ENCODE data around the gene C2CD2. TPM values are rescaled to one million over a fixed set of nuclear protein-coding genes. Genes with fewer than 3 reads are reported as not detected.
A peak's percentile ranks its signal among the peaks of the same experiment; 100 is the strongest.

C2CD2 gene
- total RNA-seq, 1 donor from 2014 or later = 31.1 TPM

- no peak for TF ChIP-seq CTCF (IDR thresholded peaks at IDR 0.05; ENCODE audit: unreplicated experiment)
- peaks cover 5% of the 10 kb centered on the region for H3K4me1 Mint-ChIP-seq
- peaks cover 6% of the 10 kb centered on the region for H3K36me3 Mint-ChIP-seq
- no peaks in the 10 kb centered on the region for H3K27me3 Mint-ChIP-seq (ENCODE audit: low read depth)
- no peak overlapping the region for H3K4me3 Mint-ChIP-seq
- no peak for DNase-seq (ENCODE audit: low spot score in 2 of 2, unreplicated experiment in 2 of 2)
- no peak overlapping the region for H3K27ac Mint-ChIP-seq
- peaks cover 21% of the 10 kb centered on the region for H3K9me3 Mint-ChIP-seq
Observed at GRCh38 chr21:41979751-41980369, 26.0 kb upstream of the C2CD2 start.

DNA sequence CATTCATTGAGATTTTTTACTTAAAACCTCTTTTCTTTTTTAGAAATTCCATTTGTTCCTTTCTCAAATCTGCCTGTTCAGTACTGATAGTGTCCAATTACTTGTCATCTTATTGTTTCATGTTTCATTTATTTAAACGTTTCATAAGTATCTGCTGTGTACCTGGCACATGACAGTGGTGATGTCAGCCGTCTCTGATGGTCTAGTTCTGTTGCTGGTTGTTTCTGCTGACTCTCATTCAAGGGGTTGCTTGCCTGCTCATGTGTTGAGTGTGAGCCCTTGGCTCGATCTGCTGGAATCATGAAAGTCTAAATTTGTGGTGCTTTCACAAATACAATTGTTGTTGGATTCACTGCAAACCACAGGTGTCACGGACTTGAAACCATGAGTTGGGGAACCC, 25.5 kb upstream of the C2CD2 start:
- Mint-ChIP-seq H3K9me3 (peaks cover 21% of the 10 kb centered on the region), H3K27me3 (ENCODE audit: low read depth) (no peaks in the 10 kb centered on the region), H3K4me3 (no peak overlapping the region), H3K36me3 (peaks cover 6% of the 10 kb centered on the region), H3K4me1 (peaks cover 5% of the 10 kb centered on the region), H3K27ac (no peak overlapping the region)
- TF ChIP-seq CTCF (IDR thresholded peaks at IDR 0.05; ENCODE audit: unreplicated experiment) = no peak
- DNase-seq (ENCODE audit: low spot score in 2 of 2, unreplicated experiment in 2 of 2) = no peak

DNA sequence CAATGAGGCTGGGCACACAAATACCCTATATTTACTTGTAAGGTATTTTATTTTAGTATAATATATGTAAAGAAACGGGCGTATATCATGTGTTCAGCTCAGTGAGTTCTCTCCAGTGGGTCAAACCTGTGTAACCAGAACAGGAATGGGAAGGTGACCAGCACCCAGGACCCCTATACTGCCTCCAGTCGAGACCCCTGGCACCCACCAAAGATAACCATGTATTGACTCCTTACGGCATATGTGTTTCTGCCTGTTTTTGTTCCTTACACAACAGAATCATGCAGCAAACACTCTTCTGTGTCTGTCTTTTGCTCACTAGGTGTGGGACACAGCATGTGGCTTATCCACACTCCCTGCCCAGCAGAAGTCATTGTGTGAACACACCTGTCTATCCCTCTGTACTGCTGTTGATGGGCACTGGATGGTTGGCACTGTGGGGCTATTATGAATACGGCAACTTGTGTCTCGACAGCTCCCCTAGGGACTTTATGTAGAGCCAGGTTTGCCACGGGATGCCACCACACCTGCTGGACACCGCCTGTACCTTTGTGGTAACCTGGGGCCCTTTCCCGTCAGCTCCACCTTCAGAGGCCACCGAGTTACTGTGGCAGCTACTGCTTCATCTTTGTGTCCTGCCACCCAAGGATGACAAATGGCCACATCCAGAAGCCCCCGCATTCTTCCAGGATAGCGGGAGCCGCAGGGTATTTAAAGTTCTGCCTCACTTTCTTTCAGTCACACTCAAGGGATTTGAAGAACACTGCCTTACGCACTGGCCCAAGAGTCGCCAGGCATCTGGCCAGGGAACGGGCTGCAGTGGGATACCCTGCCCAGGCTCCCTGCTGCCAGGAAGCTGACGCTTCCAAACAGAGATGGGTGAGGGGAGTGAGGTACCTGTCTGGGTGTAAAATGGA, 23.5 kb upstream of the C2CD2 start:
- H3K36me3 Mint-ChIP-seq = peaks cover 3% of the 10 kb centered on the region
- H3K4me3 Mint-ChIP-seq = no peak overlapping the region
- H3K9me3 Mint-ChIP-seq = peaks cover 11% of the 10 kb centered on the region
- no peak for DNase-seq (ENCODE audit: low spot score in 2 of 2, unreplicated experiment in 2 of 2)
- TF ChIP-seq CTCF (IDR thresholded peaks at IDR 0.05; ENCODE audit: unreplicated experiment) = no peak
- no peaks in the 10 kb centered on the region for H3K27me3 Mint-ChIP-seq (ENCODE audit: low read depth)
- peaks cover 5% of the 10 kb centered on the region for H3K4me1 Mint-ChIP-seq
- no peak overlapping the region for H3K27ac Mint-ChIP-seq

DNA sequence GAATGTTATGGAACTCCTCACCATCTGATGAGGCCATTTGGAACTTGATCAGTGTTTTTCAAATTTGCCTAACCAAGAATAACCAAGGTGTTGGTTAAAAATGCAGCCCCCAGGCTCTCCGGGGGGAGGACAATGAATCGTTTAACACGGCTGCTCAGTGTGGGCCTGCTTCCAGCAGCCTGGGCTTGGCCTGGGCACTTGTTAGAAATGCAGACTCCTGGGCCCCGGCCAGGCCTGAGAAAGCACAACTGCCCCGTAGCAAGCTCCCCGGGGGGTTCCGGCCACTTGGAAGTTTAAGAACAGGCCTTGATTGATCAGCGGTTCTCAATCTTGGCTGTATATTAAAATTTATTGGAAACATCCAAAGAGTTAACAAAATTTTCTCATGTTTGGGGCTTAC, 22.8 kb upstream of the C2CD2 start:
- Mint-ChIP-seq H3K27me3 (ENCODE audit: low read depth) (no peaks in the 10 kb centered on the region), H3K36me3 (peaks cover 3% of the 10 kb centered on the region), H3K4me1 (peaks cover 5% of the 10 kb centered on the region), H3K4me3 (no peak overlapping the region), H3K27ac (no peak overlapping the region), H3K9me3 (peaks cover 10% of the 10 kb centered on the region)
- no peak for DNase-seq (ENCODE audit: low spot score in 2 of 2, unreplicated experiment in 2 of 2)
- no peak for TF ChIP-seq CTCF (IDR thresholded peaks at IDR 0.05; ENCODE audit: unreplicated experiment)

GRCh38 chr21:41975391-41976272, 21.8 kb upstream of the C2CD2 start:
- H3K27ac Mint-ChIP-seq = no peak overlapping the region
- H3K4me3 Mint-ChIP-seq = no peak overlapping the region
- H3K9me3 Mint-ChIP-seq = peaks cover 10% of the 10 kb centered on the region
- peaks cover 12% of the 10 kb centered on the region for H3K4me1 Mint-ChIP-seq
- no peak for TF ChIP-seq CTCF (IDR thresholded peaks at IDR 0.05; ENCODE audit: unreplicated experiment)
- peaks cover 3% of the 10 kb centered on the region for H3K36me3 Mint-ChIP-seq
- DNase-seq (ENCODE audit: low spot score in 2 of 2, unreplicated experiment in 2 of 2) = peak in 1 of 2 experiments; percentile 28
- H3K27me3 Mint-ChIP-seq (ENCODE audit: low read depth) = no peaks in the 10 kb centered on the region

All from mesothelial cell of epicardium (in vitro differentiated cells).